Adrenal gland (tissue), 12 donors: Measurements from ENCODE around the gene LMF1. TPM values are rescaled to one million over a fixed set of nuclear protein-coding genes. Genes with fewer than 3 reads are reported as not detected.

ENCODE experiments used
- DNase-seq, 7 donors: peaks; one replicate each; pipeline ENCODE4 v3.0.0-alpha.2; 2019 to 2020
- H3K27ac ChIP-seq, 5 donors: fragments of 200-600 bp; sonication (generic) in 4 of 5; 1 replicate in 3 of 5; 2 replicates in 2 of 5; pipeline versions ENCODE4 v1.5.1 to v1.8.0; 2016 to 2020; ENCODE audit warnings: mild to moderate bottlenecking in 1 of 5
- H3K27me3 ChIP-seq: fragments of 200-600 bp; 2 replicates; pipeline ENCODE4 v1.8.0; 2021
- H3K36me3 ChIP-seq, 2 donors: fragments of 200-600 bp; replicated peaks in 1 of 2; 1 replicate in 1 of 2; 2 replicates in 1 of 2; pipeline versions ENCODE4 v1.5.1 to v1.8.0; 2018 to 2022
- H3K4me1 ChIP-seq, 2 donors: fragments of 200-600 bp; replicated peaks in 1 of 2; 1 replicate in 1 of 2; 2 replicates in 1 of 2; pipeline versions ENCODE4 v1.5.1 to v1.8.0; 2018 to 2021
- H3K4me3 ChIP-seq, 4 donors: fragments of 200-600 bp; sonication (generic) in 3 of 4; one replicate each; pipeline ENCODE4 v1.5.1; 2016 to 2018
- H3K9me3 ChIP-seq, 3 donors: fragments of 200-600 bp; sonication (generic) in 1 of 3; replicated peaks in 1 of 3; 1 replicate in 2 of 3; 2 replicates in 1 of 3; pipeline versions ENCODE4 v1.5.1 to v1.8.0; 2016 to 2021
- POLR2A ChIP-seq, 2 donors: fragments of 450-650 bp; IDR thresholded peaks; one replicate each; pipeline ENCODE4 v1.6.1; 2017; ENCODE audit warnings: antibody characterized with exemption in 2 of 2, mild to moderate bottlenecking in 2 of 2, moderate library complexity in 1 of 2
- WGBS, 4 donors: extraction: QIAGEN DNeasy Blood & Tissue Kit in 2 of 4; methylation state at CpG; one replicate each; pipeline versions ENCODE4 v1.1.5 to v1.1.7; 2013 to 2017; 5-methylcytosine and 5-hydroxymethylcytosine counted together
- intact Hi-C, 2 donors: fragments of 100-400 bp; cut with DNase I; formaldehyde crosslinking; loops; one replicate each; pipeline versions ENCODE4 v1.14.1 to v1.15.0; 2022 to 2023
- polyA plus RNA-seq, 3 donors: library from polyadenylated mRNA; stranded (reverse); fragments of 200-250 nt in 2 of 3; fragments of 350-450 nt in 1 of 3; fragmentation: Illumina TruSeq in 1 of 3; extraction: RNeasy Lipid Tissue Mini Kit (QIAGEN cat#74804) in 1 of 3; gene quantifications; one replicate each; pipeline ENCODE4 v1.2.3, GENCODE V29; 2013 to 2014
- total RNA-seq, 9 donors: library from RNA; depleted of rRNA in 4 of 9; stranded (reverse); fragments of >200 nt in 4 of 9; fragments of 120-200 nt in 1 of 9; fragmentation: NEBNext Ultra II Directional in 1 of 9; extraction: Animal tissue kit (Norgen Biotek cat#: 25700) in 1 of 9; gene quantifications; one replicate each; pipeline versions ENCODE4 v1.1.0 to v1.2.4, GENCODE V29; 2013 to 2023
- TF ChIP-seq, protein P1 (sequence below), 6 experiments: fragments of 450-650 bp in 4 of 6; fragments of 200-600 bp in 2 of 6; sonication (generic) in 1 of 6; IDR thresholded peaks; 1 replicate in 5 of 6; 2 replicates in 1 of 6; pipeline versions ENCODE4 v1.5.1 to v1.8.0; 2016 to 2021; ENCODE audit warnings: antibody characterized with exemption in 6 of 6, mild to moderate bottlenecking in 2 of 6, moderate library complexity in 1 of 6
- donor health status: healthy with polysubstance abuse.
- donor health status: Bipolar disorder and iron deficiency.
- donor health status: DM: yes; HTN: yes; CAD: no.
- donor health status: DM: no; HTN: no; CAD: no.
- donor health status: DM: no; HTN: no; CAD: no.
- donor health status: DM: yes; HTN: yes; CAD: no.

The LMF1 gene
- total and polyA plus RNA-seq, 12 donors = 10.5 to 101 (median 36.3) TPM

- intact Hi-C loops = no loop called here
- Histone ChIP-seq H3K9me3 (no peaks in the 10 kb centered on the region), H3K27ac (no peak overlapping the region), H3K4me3 (no peak overlapping the region), H3K36me3 (no peaks in the 10 kb centered on the region), H3K4me1 (peaks cover 0 to 4% of the 10 kb centered on the region in 2 donors), H3K27me3 (peaks cover 13% of the 10 kb centered on the region)
- WGBS, 4 donors = 84 to 89% (median 88%) methylated on average over 8 of the region's 8 CpGs
- DNase-seq = no peak
- TF ChIP-seq, protein P1, sequence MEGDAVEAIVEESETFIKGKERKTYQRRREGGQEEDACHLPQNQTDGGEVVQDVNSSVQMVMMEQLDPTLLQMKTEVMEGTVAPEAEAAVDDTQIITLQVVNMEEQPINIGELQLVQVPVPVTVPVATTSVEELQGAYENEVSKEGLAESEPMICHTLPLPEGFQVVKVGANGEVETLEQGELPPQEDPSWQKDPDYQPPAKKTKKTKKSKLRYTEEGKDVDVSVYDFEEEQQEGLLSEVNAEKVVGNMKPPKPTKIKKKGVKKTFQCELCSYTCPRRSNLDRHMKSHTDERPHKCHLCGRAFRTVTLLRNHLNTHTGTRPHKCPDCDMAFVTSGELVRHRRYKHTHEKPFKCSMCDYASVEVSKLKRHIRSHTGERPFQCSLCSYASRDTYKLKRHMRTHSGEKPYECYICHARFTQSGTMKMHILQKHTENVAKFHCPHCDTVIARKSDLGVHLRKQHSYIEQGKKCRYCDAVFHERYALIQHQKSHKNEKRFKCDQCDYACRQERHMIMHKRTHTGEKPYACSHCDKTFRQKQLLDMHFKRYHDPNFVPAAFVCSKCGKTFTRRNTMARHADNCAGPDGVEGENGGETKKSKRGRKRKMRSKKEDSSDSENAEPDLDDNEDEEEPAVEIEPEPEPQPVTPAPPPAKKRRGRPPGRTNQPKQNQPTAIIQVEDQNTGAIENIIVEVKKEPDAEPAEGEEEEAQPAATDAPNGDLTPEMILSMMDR (IDR thresholded peaks at IDR 0.05) = no peak
- TF ChIP-seq POLR2A (IDR thresholded peaks at IDR 0.05) = no peak
Observed at GRCh38 chr16:986411-986810, 15.6 kb upstream of the LMF1 start.

- Histone ChIP-seq H3K27ac (no peak overlapping the region), H3K9me3 (no peaks in the 10 kb centered on the region), H3K4me3 (no peak overlapping the region), H3K27me3 (peaks cover 14% of the 10 kb centered on the region), H3K4me1 (peaks cover 4% of the 10 kb centered on the region in 2 donors), H3K36me3 (no peaks in the 10 kb centered on the region)
- DNase-seq = no peak
- intact Hi-C loops = no loop called here
- TF ChIP-seq, protein P1 (IDR thresholded peaks at IDR 0.05) = no peak
- no peak for TF ChIP-seq POLR2A (IDR thresholded peaks at IDR 0.05)
- 79 to 86% (median 84%) methylated on average over 22 to 32 of the region's 32 CpGs for WGBS, 4 donors
Observed at GRCh38 chr16:985646-986400, 15.0 kb upstream of the LMF1 start.

GRCh38 chr16:984736-985636 lies 14.2 kb upstream of the LMF1 start:
- H3K27me3 ChIP-seq = peaks cover 23% of the 10 kb centered on the region
- no peak overlapping the region for H3K27ac ChIP-seq
- 91 to 93% (median 92%) methylated on average over 32 to 78 of the region's 78 CpGs for WGBS, 4 donors

More at GRCh38 chr16:984736-985636, 14.2 kb upstream of the LMF1 start:
- Histone ChIP-seq H3K4me1 (peaks cover 8 to 9% of the 10 kb centered on the region in 2 donors), H3K4me3 (no peak overlapping the region), H3K36me3 (no peaks in the 10 kb centered on the region), H3K9me3 (no peaks in the 10 kb centered on the region)
- intact Hi-C loops = no loop called here
- TF ChIP-seq, protein P1 (IDR thresholded peaks at IDR 0.05) = no peak
- TF ChIP-seq POLR2A (IDR thresholded peaks at IDR 0.05) = no peak
- no peak for DNase-seq
